Lung (tissue), 12 donors: ENCODE results near the gene CYB5D1. TPM values are rescaled to one million over a fixed set of nuclear protein-coding genes. Genes with fewer than 3 reads are reported as not detected.

Experiments used
- ATAC-seq: fragments of 200-7000 bp; cut with Tn5 transposase; one replicate; pipeline ENCODE4 v1.9.1; 2020; ENCODE audit warnings: moderate number of reproducible peaks; ENCODE audit not compliant: insufficient read depth, low FRiP score
- DNase-seq, 3 donors: peaks; one replicate each; pipeline ENCODE4 v3.0.0-alpha.2; 2013 to 2017
- H3K27ac ChIP-seq, 2 donors: one replicate each; pipeline ENCODE4 v1.5.1; 2013; ENCODE audit warnings: mild to moderate bottlenecking in 2 of 2, moderate library complexity in 2 of 2, control low read depth in 1 of 2, inconsistent platforms in 1 of 2, low read depth in 1 of 2, low read length in 1 of 2
- H3K27me3 ChIP-seq, 3 donors: one replicate each; pipeline ENCODE4 v1.5.1; 2013; ENCODE audit warnings: low read length in 2 of 3; ENCODE audit not compliant: control insufficient read depth in 3 of 3, insufficient read depth in 3 of 3
- H3K36me3 ChIP-seq, 4 donors: one replicate each; pipeline ENCODE4 v1.5.1; 2013; ENCODE audit warnings: low read length in 4 of 4, mild to moderate bottlenecking in 1 of 4, moderate library complexity in 1 of 4; ENCODE audit not compliant: control insufficient read depth in 4 of 4, insufficient read depth in 4 of 4
- H3K4me1 ChIP-seq, 5 donors: one replicate each; pipeline ENCODE4 v1.5.1; 2013; ENCODE audit warnings: low read length in 5 of 5, mild to moderate bottlenecking in 2 of 5, moderate library complexity in 1 of 5; ENCODE audit not compliant: control insufficient read depth in 5 of 5, insufficient read depth in 5 of 5
- H3K4me3 ChIP-seq: one replicate; pipeline ENCODE4 v1.5.1; 2013; ENCODE audit warnings: mild to moderate bottlenecking, control low read depth, moderate library complexity
- H3K9ac ChIP-seq, 2 donors: one replicate each; pipeline ENCODE4 v1.5.1; 2013; ENCODE audit warnings: low read length in 2 of 2, control low read depth in 1 of 2; ENCODE audit not compliant: insufficient read depth in 1 of 2
- H3K9me3 ChIP-seq, 4 donors: one replicate each; pipeline ENCODE4 v1.5.1; 2013; ENCODE audit warnings: low read length in 3 of 4, mild to moderate bottlenecking in 1 of 4, moderate library complexity in 1 of 4; ENCODE audit not compliant: control insufficient read depth in 4 of 4, insufficient read depth in 3 of 4
- whole genome bisulfite sequencing, 2 donors: extraction: QIAGEN DNeasy Blood & Tissue Kit; methylation state at CpG; one replicate each; pipeline ENCODE4 v1.1.7; 2013; 5-methylcytosine and 5-hydroxymethylcytosine counted together
- polyA plus RNA-seq, 2 donors: library from polyadenylated mRNA; stranded (reverse); fragments of 200-250 nt; gene quantifications; one replicate each; pipeline ENCODE4 v1.2.1, GENCODE V29; 2013
- total RNA-seq, 2 donors: library from RNA; depleted of rRNA in 1 of 2; stranded (reverse); fragments of >200 nt in 1 of 2; gene quantifications; one replicate each; pipeline ENCODE4 v1.2.1, GENCODE V29; 2014 to 2021
- TF ChIP-seq, protein P1 (sequence below): IDR thresholded peaks from 2 replicates; pipeline ENCODE4 v1.5.1; 2012; ENCODE audit warnings: mild to moderate bottlenecking; ENCODE audit errors: control extremely low read depth, extremely low read depth
- donor health status: control.
- donor health status: control.
- donor health status: Bipolar disorder and iron deficiency.
- donor health status: healthy.
- donor health status: DM: yes; HTN: yes; CAD: no.

The CYB5D1 gene
- total and polyA plus RNA-seq, 4 donors, result 5.5 to 21.6 (median 14.0) TPM

DNA sequence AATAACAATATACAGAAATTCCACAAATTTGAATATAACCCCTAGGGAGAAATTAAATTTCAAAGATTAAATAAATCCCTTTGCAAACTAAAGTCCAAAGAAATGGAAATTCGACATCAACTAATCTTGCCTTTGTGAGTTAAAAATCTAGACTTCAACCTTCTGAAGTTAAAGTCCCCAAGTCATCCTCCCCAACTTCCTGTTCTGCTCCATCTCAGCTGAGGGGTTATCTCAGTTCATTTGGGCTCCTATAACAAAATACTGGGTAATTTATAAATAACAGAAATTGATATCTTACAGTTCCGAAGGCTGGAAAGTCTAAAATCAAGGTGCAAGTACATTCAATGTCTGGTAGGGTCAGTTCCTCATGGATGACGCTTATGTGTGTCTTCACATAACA lies 46.6 kb upstream of the CYB5D1 start:
- DNase-seq (no peak), ATAC-seq (no peak)
- no peaks in the 10 kb centered on the region for H3K9me3 ChIP-seq
- TF ChIP-seq, protein P1, sequence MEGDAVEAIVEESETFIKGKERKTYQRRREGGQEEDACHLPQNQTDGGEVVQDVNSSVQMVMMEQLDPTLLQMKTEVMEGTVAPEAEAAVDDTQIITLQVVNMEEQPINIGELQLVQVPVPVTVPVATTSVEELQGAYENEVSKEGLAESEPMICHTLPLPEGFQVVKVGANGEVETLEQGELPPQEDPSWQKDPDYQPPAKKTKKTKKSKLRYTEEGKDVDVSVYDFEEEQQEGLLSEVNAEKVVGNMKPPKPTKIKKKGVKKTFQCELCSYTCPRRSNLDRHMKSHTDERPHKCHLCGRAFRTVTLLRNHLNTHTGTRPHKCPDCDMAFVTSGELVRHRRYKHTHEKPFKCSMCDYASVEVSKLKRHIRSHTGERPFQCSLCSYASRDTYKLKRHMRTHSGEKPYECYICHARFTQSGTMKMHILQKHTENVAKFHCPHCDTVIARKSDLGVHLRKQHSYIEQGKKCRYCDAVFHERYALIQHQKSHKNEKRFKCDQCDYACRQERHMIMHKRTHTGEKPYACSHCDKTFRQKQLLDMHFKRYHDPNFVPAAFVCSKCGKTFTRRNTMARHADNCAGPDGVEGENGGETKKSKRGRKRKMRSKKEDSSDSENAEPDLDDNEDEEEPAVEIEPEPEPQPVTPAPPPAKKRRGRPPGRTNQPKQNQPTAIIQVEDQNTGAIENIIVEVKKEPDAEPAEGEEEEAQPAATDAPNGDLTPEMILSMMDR, result no peak
- no peak overlapping the region for H3K27ac ChIP-seq
- H3K4me1 ChIP-seq, result peaks cover 0 to 2% (median 0%) of the 10 kb centered on the region in 5 donors
- no peaks in the 10 kb centered on the region for H3K27me3 ChIP-seq
- H3K9ac ChIP-seq, result no peak overlapping the region
- 76 to 85% methylated on average over 3 of the region's 3 CpGs for WGBS, 2 donors
- H3K4me3 ChIP-seq, result no peak overlapping the region
- H3K36me3 ChIP-seq, result no peaks in the 10 kb centered on the region

DNA sequence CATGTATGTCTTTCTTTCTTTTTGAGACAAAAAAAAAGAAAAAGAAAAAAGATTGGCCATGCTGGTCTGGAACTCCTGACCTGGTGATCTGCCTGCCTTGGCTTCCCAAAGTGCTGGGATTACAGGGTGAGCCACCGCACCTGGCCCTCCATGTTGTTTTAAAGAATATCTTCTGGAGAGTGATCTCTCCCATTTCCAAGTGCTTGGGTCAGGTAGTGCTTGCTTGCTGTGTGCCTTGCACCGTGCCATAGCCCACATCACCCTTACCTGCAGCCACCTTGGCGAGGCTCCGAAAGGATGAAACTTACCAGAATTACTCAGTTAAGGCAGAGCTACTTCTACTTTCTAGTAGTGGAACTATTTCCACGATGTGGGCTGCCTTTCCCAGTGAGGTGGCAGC lies 42.8 kb upstream of the CYB5D1 start:
- Histone ChIP-seq H3K27me3 (no peaks in the 10 kb centered on the region), H3K9ac (no peak overlapping the region), H3K4me3 (no peak overlapping the region), H3K27ac (no peak overlapping the region), H3K4me1 (no peaks in the 10 kb centered on the region), H3K9me3 (no peaks in the 10 kb centered on the region), H3K36me3 (no peaks in the 10 kb centered on the region)
- ATAC-seq, result no peak
- TF ChIP-seq, protein P1, result no peak
- WGBS, 2 donors, result 92 to 95% methylated on average over 5 of the region's 5 CpGs
- DNase-seq, result no peak

DNA sequence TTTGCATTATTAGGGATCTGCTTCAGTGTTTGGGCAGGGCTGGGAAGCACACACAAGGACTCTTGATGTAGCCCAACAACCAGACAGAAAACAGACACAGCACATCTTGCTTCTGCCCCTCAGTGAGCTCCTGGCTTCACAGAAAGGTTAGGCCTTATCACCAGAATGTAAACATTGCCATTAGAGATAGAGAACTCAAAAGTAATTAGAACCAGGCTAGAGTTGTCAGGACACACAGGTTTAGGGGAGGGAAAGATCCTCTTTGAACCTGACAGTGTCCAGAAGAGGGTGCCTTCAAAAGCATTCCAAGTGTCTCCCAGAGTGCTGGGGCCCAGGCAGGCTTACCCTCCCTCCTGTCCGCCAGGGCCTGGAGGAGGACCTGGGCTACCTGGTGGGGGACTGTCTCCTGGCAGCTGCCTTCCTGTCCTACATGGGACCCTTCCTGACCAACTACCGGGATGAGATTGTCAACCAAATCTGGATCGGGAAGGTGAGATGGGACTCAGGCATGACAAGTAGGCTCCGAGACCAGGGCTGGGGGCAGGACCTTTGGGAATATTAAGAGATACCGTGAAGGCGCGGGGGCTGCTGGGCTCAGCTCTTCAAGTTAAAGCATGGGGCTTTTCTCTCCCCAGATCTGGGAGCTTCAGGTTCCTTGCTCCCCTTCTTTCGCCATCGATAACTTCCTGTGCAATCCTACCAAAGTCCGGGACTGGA lies 40.7 kb upstream of the CYB5D1 start:
- no peak overlapping the region for H3K4me3 ChIP-seq
- ATAC-seq (no peak), DNase-seq (no peak)
- H3K36me3 ChIP-seq, result no peaks in the 10 kb centered on the region
- H3K27me3 ChIP-seq, result no peaks in the 10 kb centered on the region
- H3K9me3 ChIP-seq, result no peaks in the 10 kb centered on the region
- H3K4me1 ChIP-seq, result no peaks in the 10 kb centered on the region
- no peak overlapping the region for H3K9ac ChIP-seq
- TF ChIP-seq, protein P1, result no peak
- WGBS, 2 donors, result 72 to 88% methylated on average over 10 of the region's 10 CpGs
- no peak overlapping the region for H3K27ac ChIP-seq

DNA sequence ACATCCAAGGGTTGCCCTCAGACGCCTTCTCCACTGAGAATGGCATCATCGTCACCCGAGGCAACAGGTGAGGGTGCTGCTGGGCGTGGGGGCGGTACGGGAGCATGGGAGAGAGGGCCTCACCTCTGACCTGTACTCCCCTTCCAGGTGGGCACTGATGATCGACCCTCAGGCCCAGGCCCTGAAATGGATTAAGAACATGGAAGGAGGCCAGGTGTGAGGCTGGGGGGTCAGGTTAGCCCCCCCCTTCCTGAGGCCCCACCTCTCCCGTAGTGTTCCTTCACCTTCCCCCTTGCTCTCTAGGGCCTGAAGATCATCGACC lies 40.2 kb upstream of the CYB5D1 start:
- H3K27me3 ChIP-seq, result no peaks in the 10 kb centered on the region
- TF ChIP-seq, protein P1, result no peak
- DNase-seq (no peak), ATAC-seq (no peak)
- H3K4me1 ChIP-seq, result no peaks in the 10 kb centered on the region
- no peaks in the 10 kb centered on the region for H3K9me3 ChIP-seq
- H3K27ac ChIP-seq, result no peak overlapping the region
- no peak overlapping the region for H3K9ac ChIP-seq
- H3K4me3 ChIP-seq, result no peak overlapping the region
- H3K36me3 ChIP-seq, result no peaks in the 10 kb centered on the region
- 86% methylated on average over 9 of the region's 9 CpGs for WGBS, 2 donors
